Activated CD4-positive, alpha-beta T cell treated with anti-CD3 and anti-CD28 coated beads, Interleukin-10, Interleukin-2, amounts not matched to agents 100 ng/mL and 50 ng/mL, durations not matched to agents 16 hours and 8 hours (primary cell): ENCODE results near the gene JMJD1C.

Experiments used
- DNase-seq: peaks from one replicate; pipeline ENCODE4 v3.0.0-alpha.2; 2020

Gene JMJD1C

GRCh38 chr10:63119041-63119440, 346.7 kb downstream of the JMJD1C start:
- DNase-seq = no peak
